ENCODE results near the gene CAPN8. TPM values are rescaled to one million over a fixed set of nuclear protein-coding genes. Genes with fewer than 3 reads are reported as not detected.

The CAPN8 gene
- polyA plus RNA-seq, 3 donors = 2.7 TPM

DNA sequence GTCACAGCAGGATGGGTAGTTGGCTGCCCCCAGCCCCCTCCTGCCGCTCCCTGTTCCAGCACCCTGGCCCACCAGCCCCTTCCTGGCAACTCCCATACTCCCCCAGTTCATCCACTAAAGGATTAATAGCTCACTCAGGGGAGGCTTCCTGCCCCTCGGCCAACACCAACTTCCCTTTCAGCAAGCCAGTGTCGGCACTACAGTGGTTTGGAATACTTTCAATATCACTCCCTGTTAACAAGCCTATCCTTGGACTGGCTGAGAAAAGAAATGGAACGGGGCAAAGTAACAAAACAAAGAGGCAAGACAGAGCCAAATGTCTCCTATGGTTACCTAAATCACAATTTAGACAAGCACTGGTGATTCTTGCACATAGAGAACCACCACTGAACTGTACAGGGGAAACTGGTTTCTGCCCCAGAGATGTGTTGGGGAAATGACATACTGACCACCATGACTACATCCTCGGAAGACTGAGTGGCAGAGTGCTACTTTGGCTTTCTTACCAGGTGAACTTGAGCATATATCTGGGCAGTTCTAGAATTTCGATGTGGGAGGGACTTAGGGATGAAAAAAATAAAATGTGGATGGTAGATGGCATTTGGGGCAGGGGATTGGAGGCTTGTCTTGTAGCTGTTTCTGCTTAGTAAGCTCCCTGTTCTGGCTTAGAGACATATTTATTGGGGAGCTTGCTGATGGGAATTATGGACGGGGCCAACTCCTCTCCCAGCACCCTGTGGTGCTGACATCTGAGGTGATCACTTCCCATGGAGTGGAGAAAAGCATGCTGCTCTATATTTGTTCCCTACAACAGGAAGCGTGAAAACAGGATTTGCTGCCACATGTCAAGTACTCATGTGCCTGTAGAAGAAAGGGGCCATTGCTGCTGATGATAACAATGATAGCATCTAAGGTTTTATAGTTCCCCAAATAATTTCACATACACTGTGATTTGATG, 39.7 kb upstream of the CAPN8 start:
- no peak for DNase-seq

DNA sequence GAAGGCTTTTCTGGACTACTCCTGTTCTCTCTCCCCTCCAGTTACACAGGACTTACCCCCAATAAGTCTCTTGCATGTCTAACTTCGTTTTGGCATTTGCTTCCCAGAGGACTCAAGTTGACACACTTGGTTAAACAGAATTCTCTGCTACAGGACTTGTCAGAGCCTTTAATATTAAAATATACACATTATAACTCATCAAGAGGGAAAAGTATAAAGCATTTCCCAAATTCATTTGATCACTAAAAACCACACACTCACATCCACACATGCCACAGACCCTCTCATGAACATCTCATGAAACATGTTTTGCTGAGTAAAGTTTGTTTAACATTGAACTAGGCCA, 38.1 kb upstream of the CAPN8 start:
- DNase-seq = no peak

- no peak for DNase-seq
These were observed 37.5 kb upstream of the CAPN8 start for GRCh38 chr1:223702735-223703667.

DNA sequence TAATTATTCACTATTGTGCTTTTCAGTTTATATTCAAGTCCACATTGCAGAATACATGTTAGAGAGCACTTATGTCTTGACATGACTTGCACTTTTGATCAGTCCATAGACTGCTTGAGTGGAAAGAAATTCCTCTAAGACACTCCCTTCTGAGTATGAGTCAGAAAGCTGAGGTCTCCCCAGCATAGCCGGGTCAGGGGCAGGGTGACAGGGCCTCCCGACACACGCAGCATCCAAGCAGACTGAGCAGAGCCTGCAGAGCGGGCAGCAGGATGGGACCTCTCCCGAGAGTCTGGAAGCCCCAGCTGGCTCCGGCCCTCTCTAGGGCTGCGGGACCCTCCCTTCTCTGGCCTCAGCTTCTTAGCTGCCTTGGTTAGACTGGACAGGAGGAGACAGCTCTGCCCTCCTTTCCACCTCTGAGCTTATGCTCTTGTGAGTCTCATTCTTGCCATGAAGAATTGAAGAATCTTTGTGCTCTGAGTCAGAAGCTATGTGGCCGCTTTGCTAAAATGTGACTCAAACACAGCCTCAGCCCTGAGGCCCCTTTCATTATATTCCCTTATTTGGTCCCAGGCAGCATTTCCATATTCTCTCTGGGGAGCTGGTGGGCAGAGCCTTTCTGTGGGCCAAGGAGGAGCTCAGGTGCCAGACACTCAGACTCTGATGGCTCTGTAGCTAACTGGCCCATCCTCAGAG, 35.6 kb upstream of the CAPN8 start:
- no peak for DNase-seq

- DNase-seq = no peak
These were observed 35.0 kb upstream of the CAPN8 start for GRCh38 chr1:223700388-223700918.

- DNase-seq = no peak
These were observed 30.4 kb upstream of the CAPN8 start for GRCh38 chr1:223695941-223696340.

GRCh38 chr1:223695014-223695548, 29.6 kb upstream of the CAPN8 start:
- no peak for DNase-seq

DNA sequence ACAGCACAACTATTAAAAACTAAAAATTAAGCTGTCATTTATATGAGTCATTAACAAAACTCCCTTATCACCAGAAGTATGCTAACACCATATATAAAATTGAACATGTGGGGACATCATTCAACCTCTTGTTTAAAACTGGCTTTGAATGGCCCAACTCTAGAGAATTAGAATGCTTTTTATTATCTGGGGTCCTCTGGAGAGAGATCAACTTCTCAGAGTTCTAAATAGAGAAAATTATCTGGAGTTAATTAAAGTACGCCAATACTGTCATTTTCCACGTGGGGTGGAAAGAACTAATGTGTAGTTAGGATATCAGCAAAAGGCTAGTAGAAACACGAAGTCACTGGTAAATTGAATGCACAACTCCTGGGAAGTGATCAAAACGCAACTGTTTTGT, 25.6 kb upstream of the CAPN8 start:
- no peak for DNase-seq

GRCh38 chr1:223684488-223684792, 18.9 kb upstream of the CAPN8 start:
- no peak for DNase-seq

- DNase-seq = peak; percentile 83
These were observed 18.3 kb upstream of the CAPN8 start for GRCh38 chr1:223683586-223684487.

GRCh38 chr1:223682502-223682901, 17.0 kb upstream of the CAPN8 start:
- DNase-seq = no peak

- DNase-seq = no peak
These were observed 14.7 kb upstream of the CAPN8 start for GRCh38 chr1:223680188-223680587.

- DNase-seq = no peak
These were observed 13.3 kb upstream of the CAPN8 start for GRCh38 chr1:223678841-223679240.

GRCh38 chr1:223674119-223674890, 8.8 kb upstream of the CAPN8 start:
- DNase-seq = no peak

- peak; percentile 26 for DNase-seq
These were observed 5.1 kb upstream of the CAPN8 start for GRCh38 chr1:223670458-223671159.

DNA sequence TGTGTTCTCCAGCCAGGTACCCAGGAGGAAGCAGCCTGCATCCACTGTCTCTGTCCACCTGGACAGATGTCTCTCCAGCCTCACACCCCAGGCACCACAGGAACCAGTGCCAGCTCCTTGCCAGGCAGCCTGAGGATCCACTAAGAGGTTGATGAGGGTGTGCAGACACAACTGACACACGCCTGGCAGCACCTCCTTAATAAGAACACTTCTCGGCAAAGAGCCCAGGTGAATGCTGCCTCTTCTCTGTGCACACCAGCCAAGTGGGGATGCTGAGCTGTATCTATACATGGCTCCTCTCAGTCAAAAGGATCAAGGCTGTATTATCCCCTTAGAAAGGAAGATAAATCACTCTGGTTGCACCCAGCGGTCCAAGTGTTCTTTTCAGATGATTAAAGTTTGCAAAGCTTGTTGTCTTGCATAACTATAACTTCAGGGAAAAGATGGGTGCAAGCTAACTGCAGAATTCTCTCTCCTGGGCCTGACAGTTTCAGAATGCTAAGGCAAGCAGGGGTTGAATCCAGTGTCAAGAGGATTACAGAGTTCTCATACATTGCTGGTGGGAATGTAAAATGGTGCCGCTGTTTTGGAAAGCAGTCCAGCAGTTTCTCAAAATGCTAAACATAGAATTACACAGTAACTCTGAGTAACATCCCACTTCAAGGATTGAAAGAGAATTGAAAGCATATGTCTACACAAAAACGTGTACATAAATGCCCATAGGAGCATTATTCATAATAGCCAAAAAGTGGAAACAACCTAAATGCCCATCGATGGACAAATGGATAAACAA, 3.7 kb upstream of the CAPN8 start:
- DNase-seq = no peak

- no peak for DNase-seq
These were observed 2.1 kb upstream of the CAPN8 start for GRCh38 chr1:223667484-223668182.

DNA sequence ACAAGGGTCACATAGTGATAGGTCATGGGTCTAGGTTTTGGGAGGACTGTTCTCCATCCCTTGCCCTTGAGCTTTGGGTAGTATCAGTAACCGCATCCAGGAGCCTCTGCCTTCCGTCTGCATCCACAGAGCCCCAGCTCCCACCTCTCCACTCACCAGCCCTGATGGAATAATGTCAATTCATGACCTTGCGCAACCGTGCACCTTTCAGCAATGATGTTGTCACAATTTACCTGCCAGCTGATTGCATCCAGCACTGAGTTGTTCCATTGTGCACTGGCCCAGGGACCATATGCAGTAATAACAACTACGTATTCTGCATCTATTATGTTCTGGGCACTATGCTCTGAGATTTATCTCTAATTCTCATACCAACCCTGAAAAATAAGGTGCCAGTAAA, 1.4 kb downstream of the CAPN8 start:
- no peak for DNase-seq
